ENCODE measurements around the gene DDR2. TPM values are rescaled to one million over a fixed set of nuclear protein-coding genes. Genes with fewer than 3 reads are reported as not detected.

The DDR2 gene
- polyA plus RNA-seq, 1 donor from 2014 or later = 0.69 TPM

DNA sequence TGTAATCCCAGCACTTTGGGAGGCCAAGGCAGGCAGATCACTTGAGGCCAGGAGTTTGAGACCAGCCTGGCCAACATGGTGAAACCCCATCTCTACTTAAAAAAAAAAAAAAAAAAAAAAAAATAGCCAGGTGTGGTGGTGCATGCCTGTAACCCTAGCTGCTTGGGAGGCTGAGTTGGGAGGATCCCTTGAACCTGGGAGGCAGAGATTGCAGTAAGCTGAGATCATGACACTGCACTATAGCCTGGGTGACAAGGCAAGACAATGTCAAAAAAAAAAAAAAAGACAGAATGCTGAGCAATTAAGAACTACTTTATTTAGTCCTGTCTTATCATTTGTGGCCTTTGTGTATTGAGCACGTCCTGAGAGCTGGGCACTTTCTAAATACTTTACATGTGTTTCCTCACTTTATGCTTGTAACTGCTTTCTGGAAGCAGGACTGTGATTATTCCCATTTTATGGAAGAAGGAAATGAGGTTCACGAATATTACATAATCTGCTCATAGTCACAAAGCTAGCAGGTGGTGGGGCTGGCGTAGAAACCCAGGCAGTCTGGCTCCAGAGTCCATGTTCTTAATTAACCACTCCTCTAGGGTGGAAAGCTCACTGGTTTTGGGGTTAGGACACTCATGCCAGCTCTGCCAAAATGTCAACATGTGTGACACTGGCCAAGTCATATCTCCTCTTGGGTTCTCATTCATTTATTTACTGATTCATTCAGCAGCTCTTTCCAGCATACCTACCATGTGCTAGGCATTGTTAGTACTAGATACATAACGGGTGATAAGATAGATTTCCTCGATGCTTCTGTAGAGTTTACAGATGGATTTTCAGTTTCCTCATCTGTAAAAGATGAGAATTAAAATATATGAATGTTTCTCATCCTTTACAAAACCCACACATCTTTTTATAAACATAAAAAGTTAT is 57.7 kb downstream of the DDR2 start:
- Histone ChIP-seq H3K27me3 (ENCODE audit: insufficient read depth, low read depth, low read length) (no peaks in the 10 kb centered on the region), H3K4me3 (ENCODE audit: low read length) (no peak overlapping the region), H3F3A (ENCODE audit: insufficient read depth, low read length, poor library complexity, severe bottlenecking) (no peaks in the 10 kb centered on the region), H3K9me2 (ENCODE audit: insufficient read depth, low read length) (no peaks in the 10 kb centered on the region), H3K36me3 (ENCODE audit: insufficient read depth, low read length) (no peaks in the 10 kb centered on the region), H2AFZ (ENCODE audit: low read depth, low read length) (no peak overlapping the region), H3K4me2 (ENCODE audit: low read length) (no peak overlapping the region), H3K9me3 (ENCODE audit: low read length) (no peaks in the 10 kb centered on the region), H3K79me2 (replicated peaks; ENCODE audit: insufficient read depth, low read length) (no peaks in the 10 kb centered on the region), H3K9ac (ENCODE audit: low read length) (no peak overlapping the region), H3K27ac (ENCODE audit: low read length) (no peak overlapping the region), H4K20me1 (ENCODE audit: insufficient read depth) (no peaks in the 10 kb centered on the region)
- TF ChIP-seq MXI1 (conservative IDR thresholded peaks at IDR 0.05; ENCODE audit: poor library complexity, severe bottlenecking) = no peak
- TF ChIP-seq EP300 (conservative IDR thresholded peaks at IDR 0.05; ENCODE audit: poor library complexity, severe bottlenecking) = no peak
- TF ChIP-seq, protein P1, sequence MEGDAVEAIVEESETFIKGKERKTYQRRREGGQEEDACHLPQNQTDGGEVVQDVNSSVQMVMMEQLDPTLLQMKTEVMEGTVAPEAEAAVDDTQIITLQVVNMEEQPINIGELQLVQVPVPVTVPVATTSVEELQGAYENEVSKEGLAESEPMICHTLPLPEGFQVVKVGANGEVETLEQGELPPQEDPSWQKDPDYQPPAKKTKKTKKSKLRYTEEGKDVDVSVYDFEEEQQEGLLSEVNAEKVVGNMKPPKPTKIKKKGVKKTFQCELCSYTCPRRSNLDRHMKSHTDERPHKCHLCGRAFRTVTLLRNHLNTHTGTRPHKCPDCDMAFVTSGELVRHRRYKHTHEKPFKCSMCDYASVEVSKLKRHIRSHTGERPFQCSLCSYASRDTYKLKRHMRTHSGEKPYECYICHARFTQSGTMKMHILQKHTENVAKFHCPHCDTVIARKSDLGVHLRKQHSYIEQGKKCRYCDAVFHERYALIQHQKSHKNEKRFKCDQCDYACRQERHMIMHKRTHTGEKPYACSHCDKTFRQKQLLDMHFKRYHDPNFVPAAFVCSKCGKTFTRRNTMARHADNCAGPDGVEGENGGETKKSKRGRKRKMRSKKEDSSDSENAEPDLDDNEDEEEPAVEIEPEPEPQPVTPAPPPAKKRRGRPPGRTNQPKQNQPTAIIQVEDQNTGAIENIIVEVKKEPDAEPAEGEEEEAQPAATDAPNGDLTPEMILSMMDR (IDR thresholded peaks at IDR 0.05; ENCODE audit: poor library complexity, severe bottlenecking) = no peak
- TF ChIP-seq, protein P2, sequence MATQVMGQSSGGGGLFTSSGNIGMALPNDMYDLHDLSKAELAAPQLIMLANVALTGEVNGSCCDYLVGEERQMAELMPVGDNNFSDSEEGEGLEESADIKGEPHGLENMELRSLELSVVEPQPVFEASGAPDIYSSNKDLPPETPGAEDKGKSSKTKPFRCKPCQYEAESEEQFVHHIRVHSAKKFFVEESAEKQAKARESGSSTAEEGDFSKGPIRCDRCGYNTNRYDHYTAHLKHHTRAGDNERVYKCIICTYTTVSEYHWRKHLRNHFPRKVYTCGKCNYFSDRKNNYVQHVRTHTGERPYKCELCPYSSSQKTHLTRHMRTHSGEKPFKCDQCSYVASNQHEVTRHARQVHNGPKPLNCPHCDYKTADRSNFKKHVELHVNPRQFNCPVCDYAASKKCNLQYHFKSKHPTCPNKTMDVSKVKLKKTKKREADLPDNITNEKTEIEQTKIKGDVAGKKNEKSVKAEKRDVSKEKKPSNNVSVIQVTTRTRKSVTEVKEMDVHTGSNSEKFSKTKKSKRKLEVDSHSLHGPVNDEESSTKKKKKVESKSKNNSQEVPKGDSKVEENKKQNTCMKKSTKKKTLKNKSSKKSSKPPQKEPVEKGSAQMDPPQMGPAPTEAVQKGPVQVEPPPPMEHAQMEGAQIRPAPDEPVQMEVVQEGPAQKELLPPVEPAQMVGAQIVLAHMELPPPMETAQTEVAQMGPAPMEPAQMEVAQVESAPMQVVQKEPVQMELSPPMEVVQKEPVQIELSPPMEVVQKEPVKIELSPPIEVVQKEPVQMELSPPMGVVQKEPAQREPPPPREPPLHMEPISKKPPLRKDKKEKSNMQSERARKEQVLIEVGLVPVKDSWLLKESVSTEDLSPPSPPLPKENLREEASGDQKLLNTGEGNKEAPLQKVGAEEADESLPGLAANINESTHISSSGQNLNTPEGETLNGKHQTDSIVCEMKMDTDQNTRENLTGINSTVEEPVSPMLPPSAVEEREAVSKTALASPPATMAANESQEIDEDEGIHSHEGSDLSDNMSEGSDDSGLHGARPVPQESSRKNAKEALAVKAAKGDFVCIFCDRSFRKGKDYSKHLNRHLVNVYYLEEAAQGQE (IDR thresholded peaks at IDR 0.05; ENCODE audit: borderline replicate concordance) = no peak
- no peak for TF ChIP-seq TAF1 (IDR thresholded peaks at IDR 0.05; ENCODE audit: low read depth)
- no peak for TF ChIP-seq SMC3 (conservative IDR thresholded peaks at IDR 0.05; ENCODE audit: poor library complexity)

DNA sequence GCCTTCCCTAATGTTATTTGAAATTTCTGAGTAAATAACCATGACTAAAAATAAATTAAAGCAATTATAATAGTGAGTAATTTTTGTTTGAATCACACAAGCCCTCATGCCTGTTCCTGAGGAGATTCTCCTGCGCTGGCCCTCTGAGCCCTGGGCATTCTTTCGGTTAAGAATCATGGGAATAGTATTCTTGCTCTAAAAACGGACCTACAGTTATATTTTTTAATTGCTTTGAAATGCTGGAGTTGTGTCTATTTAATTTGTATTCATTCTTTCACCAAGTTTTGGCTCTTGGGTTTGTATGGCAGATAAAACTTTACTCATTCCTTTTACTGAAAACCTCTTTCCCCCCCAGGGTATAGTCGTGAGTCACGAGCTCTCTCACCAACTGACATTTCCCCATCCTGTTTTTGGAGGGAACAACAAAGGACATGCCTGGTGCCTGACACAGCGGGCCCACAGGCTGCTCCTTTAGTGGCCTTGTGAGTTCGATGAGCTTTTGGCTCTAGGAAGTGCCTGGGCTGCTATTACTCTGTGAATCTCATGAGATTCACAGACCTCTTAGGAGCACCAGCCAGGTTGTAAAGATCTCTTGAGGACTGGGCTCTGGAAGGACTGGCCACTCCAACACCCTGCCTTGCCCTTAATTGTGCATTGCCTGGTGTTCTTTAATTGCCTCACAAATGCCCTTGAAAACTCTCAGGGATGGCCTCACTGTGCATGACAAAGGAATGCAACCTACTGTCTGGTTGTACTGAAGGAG is 58.6 kb downstream of the DDR2 start:
- no peaks in the 10 kb centered on the region for H3K79me2 ChIP-seq (replicated peaks; ENCODE audit: insufficient read depth, low read length)
- no peaks in the 10 kb centered on the region for H3K9me2 ChIP-seq (ENCODE audit: insufficient read depth, low read length)
- no peak overlapping the region for H3K4me3 ChIP-seq (ENCODE audit: low read length)
- H2AFZ ChIP-seq (ENCODE audit: low read depth, low read length) = no peak overlapping the region
- no peaks in the 10 kb centered on the region for H3K27me3 ChIP-seq (ENCODE audit: insufficient read depth, low read depth, low read length)
- no peaks in the 10 kb centered on the region for H3K36me3 ChIP-seq (ENCODE audit: insufficient read depth, low read length)
- H3K9me3 ChIP-seq (ENCODE audit: low read length) = no peaks in the 10 kb centered on the region
- no peaks in the 10 kb centered on the region for H4K20me1 ChIP-seq (ENCODE audit: insufficient read depth)
- no peak overlapping the region for H3K9ac ChIP-seq (ENCODE audit: low read length)
- H3F3A ChIP-seq (ENCODE audit: insufficient read depth, low read length, poor library complexity, severe bottlenecking) = no peaks in the 10 kb centered on the region
- no peak overlapping the region for H3K27ac ChIP-seq (ENCODE audit: low read length)
- no peak overlapping the region for H3K4me2 ChIP-seq (ENCODE audit: low read length)
- TF ChIP-seq SMC3 (conservative IDR thresholded peaks at IDR 0.05; ENCODE audit: poor library complexity) (no peak), EP300 (conservative IDR thresholded peaks at IDR 0.05; ENCODE audit: poor library complexity, severe bottlenecking) (no peak), RAD21 (conservative IDR thresholded peaks at IDR 0.05) (no peak), POLR2AphosphoS5 (IDR thresholded peaks at IDR 0.05) (no peak), MXI1 (conservative IDR thresholded peaks at IDR 0.05; ENCODE audit: poor library complexity, severe bottlenecking) (no peak), EZH2 (IDR thresholded peaks at IDR 0.05; ENCODE audit: borderline replicate concordance, insufficient read depth, low read length, poor library complexity, severe bottlenecking) (no peak)
- TF ChIP-seq, protein P1 (IDR thresholded peaks at IDR 0.05; ENCODE audit: poor library complexity, severe bottlenecking) = no peak
- TF ChIP-seq, protein P2 (IDR thresholded peaks at IDR 0.05; ENCODE audit: borderline replicate concordance) = no peak
